Measurements from ENCODE around the gene GPR12. TPM values are rescaled to one million over a fixed set of nuclear protein-coding genes. Genes with fewer than 3 reads are reported as not detected.

GPR12 gene
- total and polyA plus RNA-seq, 10 donors: 0.02 to 0.16 (median 0.05) TPM; not detected in 6

GRCh38 chr13:26780411-26780810 lies 19.8 kb upstream of the GPR12 start:
- Histone ChIP-seq H3K27me3 (replicated peaks in 1 of 7) (no peaks in the 10 kb centered on the region), H3K4me1 (peaks cover 4 to 12% (median 11%) of the 10 kb centered on the region in 6 donors), H3K9me3 (peaks cover 0 to 14% (median 0%) of the 10 kb centered on the region in 8 donors), H3K36me3 (no peaks in the 10 kb centered on the region), H3K27ac (no peak overlapping the region), H3K4me3 (no peak overlapping the region)
- no peak for DNase-seq
- no peak for TF ChIP-seq POLR2AphosphoS5 (IDR thresholded peaks at IDR 0.05)
- TF ChIP-seq POLR2A (IDR thresholded peaks at IDR 0.05): no peak
- TF ChIP-seq, protein P1, sequence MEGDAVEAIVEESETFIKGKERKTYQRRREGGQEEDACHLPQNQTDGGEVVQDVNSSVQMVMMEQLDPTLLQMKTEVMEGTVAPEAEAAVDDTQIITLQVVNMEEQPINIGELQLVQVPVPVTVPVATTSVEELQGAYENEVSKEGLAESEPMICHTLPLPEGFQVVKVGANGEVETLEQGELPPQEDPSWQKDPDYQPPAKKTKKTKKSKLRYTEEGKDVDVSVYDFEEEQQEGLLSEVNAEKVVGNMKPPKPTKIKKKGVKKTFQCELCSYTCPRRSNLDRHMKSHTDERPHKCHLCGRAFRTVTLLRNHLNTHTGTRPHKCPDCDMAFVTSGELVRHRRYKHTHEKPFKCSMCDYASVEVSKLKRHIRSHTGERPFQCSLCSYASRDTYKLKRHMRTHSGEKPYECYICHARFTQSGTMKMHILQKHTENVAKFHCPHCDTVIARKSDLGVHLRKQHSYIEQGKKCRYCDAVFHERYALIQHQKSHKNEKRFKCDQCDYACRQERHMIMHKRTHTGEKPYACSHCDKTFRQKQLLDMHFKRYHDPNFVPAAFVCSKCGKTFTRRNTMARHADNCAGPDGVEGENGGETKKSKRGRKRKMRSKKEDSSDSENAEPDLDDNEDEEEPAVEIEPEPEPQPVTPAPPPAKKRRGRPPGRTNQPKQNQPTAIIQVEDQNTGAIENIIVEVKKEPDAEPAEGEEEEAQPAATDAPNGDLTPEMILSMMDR (IDR thresholded peaks at IDR 0.05 in 8 of 11, conservative IDR thresholded peaks at IDR 0.05 in 3 of 11): no peak
- intact Hi-C loops (cut with DNase I; ENCODE audit: low total_unique reads): no loop called here
- WGBS, 5 donors: 80 to 89% (median 86%) methylated on average over 4 of the region's 4 CpGs

DNA sequence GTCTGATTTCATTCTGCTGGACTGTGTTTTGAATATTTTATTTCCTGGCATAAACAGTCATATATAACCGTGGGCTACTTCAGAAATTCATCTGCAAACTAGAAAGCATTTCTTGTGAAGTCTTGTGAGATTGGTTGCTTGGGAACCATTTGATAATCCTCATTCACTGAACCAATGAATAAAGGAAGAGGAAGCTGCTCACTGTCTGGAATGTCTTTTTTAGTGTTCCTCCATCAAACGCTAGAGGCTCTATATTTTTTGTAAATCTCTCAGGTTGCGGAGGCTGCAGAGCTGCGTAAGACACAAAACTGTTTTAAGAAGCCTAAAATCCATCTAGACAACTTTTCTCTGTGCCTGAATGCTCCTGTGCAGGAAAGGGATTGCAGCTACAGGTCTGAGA lies 18.7 kb upstream of the GPR12 start:
- Histone ChIP-seq H3K27me3 (replicated peaks in 1 of 7) (no peaks in the 10 kb centered on the region), H3K4me1 (peaks cover 0 to under 1% (median under 1%) of the 10 kb centered on the region in 6 donors), H3K9me3 (peaks cover 0 to 14% (median 0%) of the 10 kb centered on the region in 8 donors), H3K4me3 (no peak overlapping the region), H3K27ac (no peak overlapping the region), H3K36me3 (no peaks in the 10 kb centered on the region)
- intact Hi-C loops (cut with DNase I; ENCODE audit: low total_unique reads): no loop called here
- TF ChIP-seq, protein P1 (IDR thresholded peaks at IDR 0.05 in 8 of 11, conservative IDR thresholded peaks at IDR 0.05 in 3 of 11): no peak
- no peak for TF ChIP-seq POLR2AphosphoS5 (IDR thresholded peaks at IDR 0.05)
- no peak for TF ChIP-seq POLR2A (IDR thresholded peaks at IDR 0.05)
- WGBS, 5 donors: 79 to 84% (median 81%) methylated on average over 4 of the region's 4 CpGs
- no peak for DNase-seq

- no peak overlapping the region for H3K27ac ChIP-seq
- intact Hi-C loops (cut with DNase I; ENCODE audit: low total_unique reads): no loop called here
- no peaks in the 10 kb centered on the region for H3K36me3 ChIP-seq
- no peak overlapping the region for H3K4me3 ChIP-seq
- H3K4me1 ChIP-seq: no peaks in the 10 kb centered on the region
- no peak for DNase-seq
- WGBS, 5 donors: 88 to 95% (median 91%) methylated on average over 1 to 5 of the region's 5 CpGs
- TF ChIP-seq, protein P1 (IDR thresholded peaks at IDR 0.05 in 8 of 11, conservative IDR thresholded peaks at IDR 0.05 in 3 of 11): no peak
- TF ChIP-seq POLR2AphosphoS5 (IDR thresholded peaks at IDR 0.05): no peak
- no peaks in the 10 kb centered on the region for H3K27me3 ChIP-seq (replicated peaks in 1 of 7)
- no peaks in the 10 kb centered on the region for H3K9me3 ChIP-seq
Observed at GRCh38 chr13:26772531-26772930, 11.9 kb upstream of the GPR12 start.

DNA sequence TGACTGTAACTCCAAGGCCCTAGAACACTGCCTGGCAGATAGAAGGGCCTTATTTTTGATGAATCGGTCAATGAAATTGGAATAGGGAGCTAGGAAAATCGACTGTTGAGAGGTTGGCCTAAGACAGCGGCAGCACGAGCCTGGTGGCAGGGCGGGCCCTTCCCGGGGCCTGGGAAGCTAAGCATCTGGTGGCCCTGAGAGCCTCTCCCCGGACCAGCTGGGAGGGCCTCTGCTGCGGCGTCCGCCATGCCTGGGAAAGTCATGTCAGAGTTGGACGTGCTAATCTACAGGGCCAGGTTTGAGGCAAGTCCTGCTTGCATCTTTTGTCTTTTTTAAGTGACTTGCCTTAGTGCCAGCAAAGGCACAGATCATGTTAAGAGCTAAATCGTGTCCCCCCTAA lies 11.2 kb upstream of the GPR12 start:
- Histone ChIP-seq H3K4me1 (no peaks in the 10 kb centered on the region), H3K4me3 (no peak overlapping the region), H3K27ac (no peak overlapping the region), H3K27me3 (replicated peaks in 1 of 7) (peaks cover 0 to 7% (median 0%) of the 10 kb centered on the region in 7 donors), H3K36me3 (no peaks in the 10 kb centered on the region), H3K9me3 (no peaks in the 10 kb centered on the region)
- intact Hi-C loops (cut with DNase I; ENCODE audit: low total_unique reads): no loop called here
- 82 to 92% (median 85%) methylated on average over 12 of the region's 12 CpGs for WGBS, 5 donors
- TF ChIP-seq POLR2AphosphoS5 (IDR thresholded peaks at IDR 0.05) (no peak), POLR2A (IDR thresholded peaks at IDR 0.05) (no peak)
- TF ChIP-seq, protein P1 (IDR thresholded peaks at IDR 0.05 in 8 of 11, conservative IDR thresholded peaks at IDR 0.05 in 3 of 11): no peak
- DNase-seq: no peak
